NCI-H748 (cell line): ENCODE measurements around the gene SNAPC4.

ENCODE experiments used
- DNase-seq: peaks from one replicate; lab custom pipeline; 2025; ENCODE audit not compliant: unreplicated experiment; lab: John Stamatoyannopoulos, UW

The SNAPC4 gene

DNA sequence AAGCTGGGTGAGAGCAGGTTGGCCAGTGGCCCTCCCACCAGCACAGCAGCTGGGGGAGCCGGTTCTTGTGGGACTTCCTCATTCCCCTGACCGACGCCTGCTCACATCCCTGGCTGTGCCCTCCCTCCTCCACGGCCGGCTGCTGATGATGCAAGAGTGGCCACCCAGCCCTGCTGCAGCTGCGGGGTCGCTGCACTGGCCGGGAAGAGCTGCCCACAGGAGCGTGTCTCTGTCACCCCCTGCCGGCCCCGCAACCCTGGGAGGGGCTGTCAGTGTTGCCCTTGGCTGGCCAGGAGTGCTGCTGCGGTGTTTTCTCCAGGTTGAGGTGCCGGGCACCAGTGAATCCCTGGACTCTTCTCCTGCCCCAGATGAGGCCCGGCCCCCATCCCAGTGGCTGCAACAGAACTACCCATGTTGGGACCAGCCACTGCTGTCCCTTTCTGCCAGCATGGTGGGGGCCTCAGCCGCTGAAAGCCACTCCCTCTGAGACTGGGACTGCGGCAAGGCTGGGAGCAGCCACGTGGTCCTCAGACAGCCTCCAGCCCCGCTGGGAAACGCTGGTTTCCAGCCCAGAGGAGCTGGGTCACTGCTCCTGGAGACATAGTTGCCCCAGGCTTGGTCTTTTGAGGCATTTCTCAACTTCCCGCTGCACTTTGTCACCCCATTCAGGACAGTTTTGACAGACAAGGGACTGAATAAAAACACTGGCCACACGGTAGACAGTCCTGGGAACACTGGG lies 27.2 kb downstream of the SNAPC4 start:
- DNase-seq: peak; percentile 15

GRCh38 chr9:136372006-136372405 lies 28.0 kb downstream of the SNAPC4 start:
- no peak for DNase-seq

- no peak for DNase-seq
These were observed 28.5 kb downstream of the SNAPC4 start for GRCh38 chr9:136371533-136371880.

DNA sequence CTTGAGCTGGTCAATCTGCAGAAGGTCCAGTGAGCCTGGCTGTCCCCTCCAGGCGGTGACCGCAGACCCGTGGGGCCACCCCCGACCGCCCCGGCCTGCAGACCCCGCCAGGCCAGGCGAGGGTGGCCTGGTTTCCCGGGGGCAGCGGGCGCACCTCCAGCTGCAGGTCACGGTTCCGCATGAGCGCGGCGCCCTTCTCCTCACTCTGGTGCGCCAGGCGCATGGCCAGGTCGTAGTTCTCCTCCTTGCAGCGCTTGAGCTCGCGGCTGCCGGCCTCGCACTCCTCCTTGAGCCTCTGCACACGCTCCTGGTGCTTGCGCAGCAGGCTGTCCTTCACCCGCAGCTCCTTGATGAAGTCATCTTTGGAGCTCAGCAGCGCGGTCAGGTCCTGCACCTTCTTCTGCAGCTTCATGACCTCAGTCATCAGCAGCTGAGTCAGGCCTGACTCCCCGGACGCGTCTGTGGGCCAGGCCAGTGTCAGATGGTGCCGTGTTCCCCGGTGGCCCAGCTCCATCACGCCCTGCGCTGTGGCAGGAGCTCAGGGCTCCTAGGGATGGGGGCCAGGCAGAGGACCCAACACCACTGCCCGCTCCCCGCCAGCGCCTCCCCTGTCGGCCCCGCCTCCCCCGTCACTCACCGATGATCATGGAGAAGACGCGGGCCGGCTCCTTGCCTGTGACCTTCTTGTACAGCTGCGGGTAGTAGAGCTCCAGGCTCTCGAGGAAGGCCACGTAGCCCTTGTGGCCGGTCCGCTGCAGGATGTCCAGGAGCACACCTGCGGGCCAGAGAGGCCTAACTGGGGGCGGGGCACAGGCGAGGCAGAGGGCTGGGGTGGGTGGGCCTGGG lies 29.1 kb downstream of the SNAPC4 start:
- no peak for DNase-seq

DNA sequence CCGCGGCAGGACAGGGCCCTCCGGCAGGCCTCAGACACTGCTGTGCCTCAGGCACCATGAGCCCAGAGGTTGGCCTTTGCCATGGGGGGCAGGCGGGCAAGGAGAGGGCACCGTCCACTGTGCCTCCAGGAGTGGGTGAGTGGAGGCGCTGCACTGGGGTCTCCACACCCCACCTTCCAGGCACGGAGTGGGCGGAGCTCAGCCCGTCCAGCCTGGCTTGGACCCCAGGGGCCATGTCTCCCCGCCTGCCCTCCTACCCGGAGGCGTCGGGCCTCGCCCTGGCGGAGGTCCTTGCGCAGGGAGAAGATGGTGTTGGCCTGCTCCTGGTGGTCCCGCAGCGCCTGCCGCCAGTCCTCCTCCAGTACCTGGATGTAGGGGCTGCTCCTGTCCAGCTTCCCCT lies 29.9 kb downstream of the SNAPC4 start:
- no peak for DNase-seq

DNA sequence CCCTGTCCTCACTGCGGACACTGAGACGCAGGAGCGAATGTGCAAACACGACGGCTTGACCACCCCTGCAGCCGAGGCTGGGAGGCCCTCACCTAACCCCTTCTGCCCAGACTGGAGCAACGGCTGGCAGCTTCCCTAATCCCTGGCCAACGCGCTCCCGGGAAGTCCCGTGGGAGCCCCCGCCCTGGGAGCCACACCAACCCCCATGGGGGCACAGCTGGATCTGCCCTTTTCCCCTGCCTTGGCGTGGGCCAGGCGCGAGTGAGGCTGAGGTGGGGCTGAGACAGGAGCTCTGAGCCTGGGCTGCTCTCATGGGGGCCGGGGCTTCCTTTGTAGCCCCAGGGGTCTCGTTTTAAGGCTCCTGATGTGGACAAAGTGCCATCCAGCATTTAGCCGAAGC lies 31.8 kb downstream of the SNAPC4 start:
- no peak for DNase-seq

DNA sequence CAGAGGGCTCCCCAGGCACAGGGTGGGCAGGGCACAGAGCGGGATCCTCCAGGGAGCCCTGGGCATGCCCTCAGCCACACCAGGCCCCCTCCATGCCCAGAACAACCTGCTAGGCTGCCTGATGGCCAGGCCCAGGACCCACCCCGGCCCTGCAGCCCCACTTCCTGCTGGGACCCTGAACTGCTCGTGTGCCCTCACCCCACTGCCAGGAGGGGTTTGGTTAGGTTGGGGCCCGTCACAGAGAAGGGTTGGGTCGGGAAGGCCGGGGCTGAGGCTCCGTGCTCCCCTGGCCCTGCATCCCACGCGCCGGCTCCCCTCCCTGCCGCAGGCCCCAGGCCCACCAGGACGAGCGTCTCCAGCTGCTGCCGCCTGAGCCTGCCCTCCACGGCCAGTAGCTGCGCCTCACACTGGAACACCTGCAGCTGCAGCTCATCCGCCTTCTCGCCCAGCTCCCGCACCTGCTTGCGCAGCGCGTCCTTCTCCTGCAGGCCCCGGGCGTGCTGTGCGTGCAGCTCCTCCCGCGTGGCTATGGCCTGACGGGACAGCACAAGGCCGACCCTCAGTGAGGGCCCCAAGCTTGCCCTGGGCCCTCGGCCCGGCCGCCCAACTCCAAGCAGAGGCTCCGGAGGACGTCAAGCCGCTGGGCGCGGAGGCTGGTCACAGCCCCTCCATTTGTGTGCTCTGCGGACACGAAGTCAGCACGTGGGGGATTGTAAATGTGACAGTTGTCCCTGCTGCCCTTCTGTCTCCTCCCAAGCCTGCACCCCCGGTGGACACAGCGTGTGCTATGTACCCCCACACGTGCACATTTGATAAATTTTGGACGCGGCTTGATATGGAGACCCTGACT lies 32.4 kb downstream of the SNAPC4 start:
- peak; percentile 19 for DNase-seq

GRCh38 chr9:136366826-136367225 lies 33.1 kb downstream of the SNAPC4 start:
- no peak for DNase-seq

- no peak for DNase-seq
These were observed 34.2 kb downstream of the SNAPC4 start for GRCh38 chr9:136365775-136366222.

GRCh38 chr9:136364942-136365774 lies 34.8 kb downstream of the SNAPC4 start:
- DNase-seq: peak; percentile 46

GRCh38 chr9:136363949-136364748 lies 35.8 kb downstream of the SNAPC4 start:
- peak; percentile 35 for DNase-seq

DNA sequence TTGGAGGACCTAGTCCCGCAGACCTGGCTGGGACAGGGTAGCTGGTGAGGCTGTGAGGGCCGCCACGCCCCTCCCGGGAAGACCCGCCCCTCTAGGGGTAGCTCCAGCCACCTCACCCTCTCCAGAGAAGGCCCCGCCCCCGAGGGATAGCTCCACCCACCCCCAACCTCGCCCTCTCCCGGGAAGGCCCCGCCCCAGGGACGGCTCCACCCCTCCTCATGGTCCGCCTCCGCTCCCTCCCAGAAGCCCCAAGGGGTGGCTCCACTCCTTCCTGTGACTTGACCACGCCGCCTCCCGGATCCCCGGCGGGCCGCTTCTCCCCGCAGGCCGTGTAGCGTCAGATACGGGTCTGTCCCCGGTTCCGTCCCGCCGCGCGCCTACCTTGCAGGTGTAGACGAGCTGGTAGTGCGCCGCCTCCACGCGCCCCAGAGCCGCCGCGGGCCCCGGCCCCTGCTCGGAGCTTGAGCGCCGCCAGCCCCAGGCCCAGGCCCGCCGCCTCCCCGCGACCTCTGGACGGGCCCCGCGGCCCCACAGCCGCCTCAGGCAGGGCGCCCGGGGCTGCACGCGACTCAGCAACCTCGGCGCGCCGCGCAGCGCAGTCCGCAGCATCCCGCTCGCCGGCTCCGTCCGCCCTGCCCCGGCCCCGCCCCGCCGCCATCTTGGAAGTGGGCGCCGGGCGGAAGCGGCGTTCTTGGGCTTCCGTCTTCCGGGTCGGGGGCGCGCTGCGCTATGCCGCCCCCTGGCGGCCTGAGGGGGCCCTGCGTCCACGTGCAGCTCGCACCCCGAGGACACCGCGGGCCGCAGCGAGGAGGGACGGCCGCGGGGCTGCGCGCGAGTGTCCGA lies 36.6 kb downstream of the SNAPC4 start, which contains the start of gene DNLZ:
DNLZ (minus strand) TSS at position 639 of the 843 bp plus-strand sequence; CDS start at position 609, 30 bp downstream.
- DNase-seq: peak; percentile 92

DNA sequence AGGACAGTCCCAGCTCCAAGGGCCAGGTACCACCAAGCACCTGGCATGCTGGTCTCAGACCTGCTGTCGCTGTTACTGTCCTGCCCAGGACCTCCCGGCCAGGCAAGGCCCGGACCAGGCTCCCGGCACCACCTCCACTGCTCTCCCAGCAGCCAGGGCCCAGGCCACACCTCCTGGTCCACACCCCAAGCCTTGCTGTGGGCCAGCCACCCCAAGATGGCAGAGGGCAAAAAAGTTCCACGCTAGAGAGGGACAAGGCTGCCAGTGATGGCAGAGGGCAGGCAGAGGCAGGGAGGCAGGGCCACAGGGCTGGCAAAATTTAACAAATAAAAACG lies 37.6 kb downstream of the SNAPC4 start:
- no peak for DNase-seq

GRCh38 chr9:136361754-136362449 lies 38.1 kb downstream of the SNAPC4 start:
- no peak for DNase-seq

DNA sequence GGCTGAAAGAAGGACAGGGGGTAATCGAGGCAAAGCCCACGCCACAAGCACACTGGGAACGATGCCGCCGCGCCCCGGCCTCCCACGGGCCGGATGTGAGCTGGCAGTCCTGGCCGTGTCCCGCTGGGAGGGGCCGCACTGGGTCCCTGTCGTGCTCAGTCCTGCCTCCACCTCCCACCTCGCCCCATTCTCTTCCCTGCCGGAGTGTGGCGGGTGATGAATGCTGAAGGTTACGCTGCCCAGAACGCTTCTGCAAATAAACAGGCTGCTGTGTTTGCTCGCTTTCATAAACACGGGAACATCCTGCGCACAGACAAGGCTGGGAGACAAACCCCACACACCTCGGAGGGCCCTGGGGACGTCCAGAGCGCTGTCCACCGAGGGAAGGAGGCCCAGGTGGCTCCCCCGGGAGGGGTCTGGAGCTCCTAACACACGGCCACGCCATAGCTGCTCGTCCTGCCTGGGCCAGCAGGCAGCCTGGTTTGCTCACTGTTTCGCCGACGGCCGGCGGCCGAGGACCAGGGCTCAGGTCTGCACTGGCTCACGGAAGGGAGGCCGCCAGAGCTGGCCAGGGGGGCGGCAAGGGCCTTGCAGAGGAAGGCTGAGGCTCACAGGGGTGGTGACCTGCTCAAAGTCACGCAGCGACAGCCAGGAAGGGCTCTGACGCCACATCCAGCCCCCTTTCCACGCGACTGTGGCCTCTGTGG lies 38.8 kb downstream of the SNAPC4 start:
- no peak for DNase-seq

- DNase-seq: no peak
These were observed 39.9 kb downstream of the SNAPC4 start for GRCh38 chr9:136359774-136360718.
